Nephron progenitor cell (in vitro differentiated cells): ENCODE results near the gene CTNNB1.

Experiments used
- DNase-seq: peaks from one replicate; pipeline ENCODE4 v3.0.0; 2021
- H3K27ac Mint-ChIP-seq: 2 replicates; pipeline ENCODE4 v1.8.0; 2021; ENCODE audit warnings: mild to moderate bottlenecking, moderate library complexity, mixed read lengths
- H3K27me3 Mint-ChIP-seq: 2 replicates; pipeline ENCODE4 v1.8.0; 2021; ENCODE audit warnings: mild to moderate bottlenecking, low read depth, mixed read lengths; ENCODE audit not compliant: poor library complexity
- H3K36me3 Mint-ChIP-seq: 2 replicates; pipeline ENCODE4 v1.8.0; 2021; ENCODE audit warnings: low read depth, mixed read lengths
- H3K4me1 Mint-ChIP-seq: 2 replicates; pipeline ENCODE4 v1.8.0; 2021; ENCODE audit warnings: mixed read lengths
- H3K4me3 Mint-ChIP-seq: 2 replicates; pipeline ENCODE4 v1.8.0; 2021; ENCODE audit warnings: mild to moderate bottlenecking, moderate library complexity, mixed read lengths
- H3K9me3 Mint-ChIP-seq: 2 replicates; pipeline ENCODE4 v1.8.0; 2021; ENCODE audit warnings: mild to moderate bottlenecking, moderate library complexity, mixed read lengths
- CTCF ChIP-seq: fragments of 200-600 bp; sonication (generic); IDR thresholded peaks from 2 replicates; pipeline ENCODE4 v1.5.0; 2021; ENCODE audit warnings: antibody characterized with exemption

CTNNB1 gene

GRCh38 chr3:41202834-41203345, 3.6 kb downstream of the CTNNB1 start:
- Mint-ChIP-seq H3K4me3 (peak overlapping the region; percentile 99), H3K27ac (no peak overlapping the region), H3K36me3 (peaks cover 27% of the 10 kb centered on the region), H3K9me3 (peaks cover 6% of the 10 kb centered on the region), H3K4me1 (peaks cover 77% of the 10 kb centered on the region), H3K27me3 (no peaks in the 10 kb centered on the region)
- no peak for TF ChIP-seq CTCF
- DNase-seq, result no peak

GRCh38 chr3:41204369-41204768, 5.1 kb downstream of the CTNNB1 start:
- no peak for TF ChIP-seq CTCF
- no peak for DNase-seq
- peaks cover 42% of the 10 kb centered on the region for H3K36me3 Mint-ChIP-seq
- H3K9me3 Mint-ChIP-seq, result peaks cover 21% of the 10 kb centered on the region
- no peaks in the 10 kb centered on the region for H3K27me3 Mint-ChIP-seq
- no peak overlapping the region for H3K4me3 Mint-ChIP-seq
- peaks cover 75% of the 10 kb centered on the region for H3K4me1 Mint-ChIP-seq
- no peak overlapping the region for H3K27ac Mint-ChIP-seq

- no peak for DNase-seq
- H3K27ac Mint-ChIP-seq, result no peak overlapping the region
- peaks cover 74% of the 10 kb centered on the region for H3K4me1 Mint-ChIP-seq
- H3K9me3 Mint-ChIP-seq, result peaks cover 25% of the 10 kb centered on the region
- peaks cover 51% of the 10 kb centered on the region for H3K36me3 Mint-ChIP-seq
- H3K4me3 Mint-ChIP-seq, result no peak overlapping the region
- TF ChIP-seq CTCF, result no peak
- H3K27me3 Mint-ChIP-seq, result no peaks in the 10 kb centered on the region
Measured at GRCh38 chr3:41205591-41205990, 6.3 kb downstream of the CTNNB1 start.

GRCh38 chr3:41207355-41207754, 8.1 kb downstream of the CTNNB1 start:
- no peak for DNase-seq
- no peaks in the 10 kb centered on the region for H3K27me3 Mint-ChIP-seq
- peaks cover 65% of the 10 kb centered on the region for H3K36me3 Mint-ChIP-seq
- H3K9me3 Mint-ChIP-seq, result peaks cover 29% of the 10 kb centered on the region
- no peak overlapping the region for H3K27ac Mint-ChIP-seq
- no peak for TF ChIP-seq CTCF
- H3K4me3 Mint-ChIP-seq, result no peak overlapping the region
- peaks cover 62% of the 10 kb centered on the region for H3K4me1 Mint-ChIP-seq

GRCh38 chr3:41208507-41209220, 9.4 kb downstream of the CTNNB1 start:
- H3K4me1 Mint-ChIP-seq, result peaks cover 62% of the 10 kb centered on the region
- DNase-seq, result no peak

More at GRCh38 chr3:41208507-41209220, 9.4 kb downstream of the CTNNB1 start:
- H3K27me3 Mint-ChIP-seq, result no peaks in the 10 kb centered on the region
- peaks cover 77% of the 10 kb centered on the region for H3K36me3 Mint-ChIP-seq
- H3K27ac Mint-ChIP-seq, result no peak overlapping the region
- H3K4me3 Mint-ChIP-seq, result no peak overlapping the region
- no peak for TF ChIP-seq CTCF
- H3K9me3 Mint-ChIP-seq, result peaks cover 29% of the 10 kb centered on the region
